PC-3 (cell line): ENCODE results near the gene TMEM59L.

Experiments used
- EZH2phosphoT487 ChIP-seq: fragments of 300-600 bp; sonication (generic); IDR thresholded peaks from 2 replicates; pipeline ENCODE4 v1.6.1; 2018; ENCODE audit warnings: mild to moderate bottlenecking, antibody characterized with exemption, low read length, borderline replicate concordance
- TF ChIP-seq, protein P1 (sequence below): fragments of 300-600 bp; sonication (generic); conservative IDR thresholded peaks from 2 replicates; pipeline ENCODE4 v1.5.1; 2017; ENCODE audit warnings: antibody characterized with exemption, low read depth, mild to moderate bottlenecking, low read length

DNA sequence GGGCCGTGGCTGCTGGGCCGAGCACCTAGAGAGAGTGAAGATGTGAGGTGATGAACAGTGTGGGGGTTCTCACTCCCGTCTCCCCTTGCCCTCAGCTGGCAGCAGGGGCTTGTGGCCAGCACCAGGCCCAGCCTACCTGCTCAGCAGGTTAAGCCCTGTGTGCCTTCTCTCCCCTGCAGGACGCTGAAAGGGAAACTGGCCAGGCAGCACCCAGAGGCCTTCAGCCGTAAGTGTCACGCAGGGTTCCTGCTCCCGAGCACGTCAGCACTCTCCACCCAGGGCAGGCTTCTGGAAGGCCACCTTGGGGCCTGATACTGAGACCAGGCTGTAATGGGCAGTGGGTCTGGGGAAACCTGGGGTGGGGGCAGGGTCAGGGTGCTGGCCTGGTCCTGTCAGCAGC is 45.7 kb upstream of the TMEM59L start:
- no peak for TF ChIP-seq EZH2phosphoT487
- TF ChIP-seq, protein P1, sequence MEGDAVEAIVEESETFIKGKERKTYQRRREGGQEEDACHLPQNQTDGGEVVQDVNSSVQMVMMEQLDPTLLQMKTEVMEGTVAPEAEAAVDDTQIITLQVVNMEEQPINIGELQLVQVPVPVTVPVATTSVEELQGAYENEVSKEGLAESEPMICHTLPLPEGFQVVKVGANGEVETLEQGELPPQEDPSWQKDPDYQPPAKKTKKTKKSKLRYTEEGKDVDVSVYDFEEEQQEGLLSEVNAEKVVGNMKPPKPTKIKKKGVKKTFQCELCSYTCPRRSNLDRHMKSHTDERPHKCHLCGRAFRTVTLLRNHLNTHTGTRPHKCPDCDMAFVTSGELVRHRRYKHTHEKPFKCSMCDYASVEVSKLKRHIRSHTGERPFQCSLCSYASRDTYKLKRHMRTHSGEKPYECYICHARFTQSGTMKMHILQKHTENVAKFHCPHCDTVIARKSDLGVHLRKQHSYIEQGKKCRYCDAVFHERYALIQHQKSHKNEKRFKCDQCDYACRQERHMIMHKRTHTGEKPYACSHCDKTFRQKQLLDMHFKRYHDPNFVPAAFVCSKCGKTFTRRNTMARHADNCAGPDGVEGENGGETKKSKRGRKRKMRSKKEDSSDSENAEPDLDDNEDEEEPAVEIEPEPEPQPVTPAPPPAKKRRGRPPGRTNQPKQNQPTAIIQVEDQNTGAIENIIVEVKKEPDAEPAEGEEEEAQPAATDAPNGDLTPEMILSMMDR = no peak
